GM18870 (cell line): Measurements from ENCODE around the gene PRPF31.
"Not testable (repeated sequence)": the region's sequence is repeated elsewhere in the genome, so short reads cannot be mapped to it uniquely, and the experiment has no call there.

Experiments
- ATAC-seq: cut with Tn5 transposase; IDR thresholded peaks from one replicate; pipeline ENCODE4 v1.9.1; 2021; ENCODE audit warnings: moderate library complexity; ENCODE audit not compliant: unreplicated experiment

PRPF31 gene

DNA sequence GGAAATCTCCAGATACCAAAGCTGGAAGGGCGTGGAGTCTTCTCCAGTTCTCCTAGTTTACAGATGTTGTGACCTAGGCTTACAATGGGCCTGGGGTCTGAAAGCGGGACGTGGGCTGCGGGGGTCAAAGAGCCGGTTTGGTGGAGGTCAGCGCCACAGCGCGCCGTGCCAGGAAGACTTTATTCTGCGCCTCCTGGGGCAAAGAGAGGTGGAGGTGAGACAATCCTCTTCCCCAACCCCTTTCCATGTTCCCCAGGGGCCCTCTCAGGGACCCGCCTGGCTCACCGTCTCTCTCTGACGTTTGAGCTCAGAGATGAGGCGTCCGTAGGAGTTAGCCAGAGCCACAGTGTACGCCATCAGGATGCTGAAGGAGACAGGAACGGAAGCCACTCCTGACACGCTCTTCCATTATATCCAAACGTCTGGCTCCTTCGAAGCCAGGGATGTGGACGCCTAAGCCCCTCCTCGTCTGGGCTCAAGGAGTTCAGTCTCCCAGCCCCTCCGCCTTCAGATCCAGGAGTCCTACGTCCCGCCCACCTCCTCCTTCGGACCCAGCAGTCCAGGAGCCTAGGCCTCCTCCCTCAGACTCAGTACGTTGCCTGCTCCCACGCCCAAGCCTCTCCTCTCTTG lies 44.7 kb downstream of the PRPF31 start:
- ATAC-seq: no peak

- no peak for ATAC-seq
These were observed 45.3 kb downstream of the PRPF31 start for GRCh38 chr19:54160854-54161253.

- no peak for ATAC-seq
These were observed 46.8 kb downstream of the PRPF31 start for GRCh38 chr19:54162241-54162805.

DNA sequence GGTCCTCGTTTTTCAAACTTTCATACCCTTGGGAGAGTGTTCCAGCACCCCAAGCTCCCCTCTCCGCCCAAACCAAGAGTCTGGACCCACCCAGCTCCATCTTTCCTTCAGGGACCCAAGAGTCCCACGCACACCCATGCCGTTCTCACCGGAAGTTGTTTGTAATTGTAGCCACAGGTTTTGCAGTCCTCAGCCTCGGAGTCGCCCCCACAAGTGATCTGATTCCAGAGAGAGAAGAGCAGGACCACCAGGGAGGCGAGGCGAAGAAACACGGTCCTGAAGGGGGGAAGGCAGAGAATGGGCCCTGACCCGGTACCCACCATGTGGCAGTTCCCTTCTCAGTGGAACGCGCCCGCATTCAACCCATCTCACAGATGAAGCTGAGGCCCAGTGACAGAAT lies 47.3 kb downstream of the PRPF31 start:
- ATAC-seq: no peak

- no peak for ATAC-seq
These were observed 49.0 kb downstream of the PRPF31 start for GRCh38 chr19:54164369-54165068.

DNA sequence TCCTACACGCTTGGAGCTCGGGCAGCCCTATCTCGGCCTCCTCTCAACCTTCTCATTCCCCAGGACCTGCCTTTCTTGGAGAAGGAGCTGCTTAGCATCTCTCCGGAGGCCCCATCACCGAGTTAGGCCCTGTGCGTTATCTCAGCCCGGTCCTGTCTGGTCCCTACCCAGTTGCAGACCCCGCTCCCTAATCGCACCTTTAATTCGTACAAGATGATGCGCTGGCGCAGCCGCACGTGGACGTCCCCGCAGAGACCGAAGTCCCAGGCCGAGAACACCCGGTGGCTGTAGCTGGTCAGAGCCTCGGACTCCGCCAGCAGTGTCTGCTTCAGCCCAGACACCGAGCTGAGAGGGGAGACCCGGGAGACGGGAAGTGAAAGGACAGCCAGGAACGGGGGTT lies 49.7 kb downstream of the PRPF31 start:
- no peak for ATAC-seq

DNA sequence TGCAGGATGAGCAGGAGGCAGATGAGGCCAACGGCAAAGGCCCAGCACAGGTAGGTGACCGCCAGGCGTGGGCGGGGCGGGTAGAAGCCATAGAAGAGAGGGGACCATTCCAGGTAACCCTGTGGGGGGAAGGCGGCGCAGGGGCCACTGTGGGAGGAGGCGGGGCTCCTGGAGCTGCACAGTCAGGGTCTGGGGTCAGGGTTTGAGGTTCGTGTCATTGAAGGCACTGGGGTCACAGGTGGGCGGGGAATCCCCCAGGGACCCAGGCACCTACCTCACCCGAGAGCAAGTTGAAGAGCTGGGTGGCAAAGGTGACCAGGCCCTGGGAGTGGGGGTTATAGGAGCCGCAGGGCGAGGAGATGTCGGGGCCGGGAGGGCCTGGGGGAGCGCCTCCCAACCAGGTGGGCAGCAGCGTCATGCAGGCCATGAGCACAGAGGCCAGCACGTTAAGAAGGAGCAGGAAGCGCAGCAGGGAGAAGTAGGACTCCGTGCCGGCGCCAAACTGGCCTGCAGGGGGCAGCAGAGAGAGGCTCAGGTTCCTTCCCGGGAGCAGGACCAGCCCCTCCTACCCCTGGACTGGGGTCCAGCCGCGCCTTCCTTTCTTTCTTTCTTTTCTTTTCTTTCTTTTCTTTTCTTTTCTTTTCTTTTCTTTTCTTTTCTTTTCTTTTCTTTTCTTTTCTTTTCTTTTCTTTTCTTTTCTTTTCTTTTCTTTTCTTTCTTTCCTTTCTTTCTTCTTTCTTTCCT lies 52.8 kb downstream of the PRPF31 start:
- no peak for ATAC-seq

DNA sequence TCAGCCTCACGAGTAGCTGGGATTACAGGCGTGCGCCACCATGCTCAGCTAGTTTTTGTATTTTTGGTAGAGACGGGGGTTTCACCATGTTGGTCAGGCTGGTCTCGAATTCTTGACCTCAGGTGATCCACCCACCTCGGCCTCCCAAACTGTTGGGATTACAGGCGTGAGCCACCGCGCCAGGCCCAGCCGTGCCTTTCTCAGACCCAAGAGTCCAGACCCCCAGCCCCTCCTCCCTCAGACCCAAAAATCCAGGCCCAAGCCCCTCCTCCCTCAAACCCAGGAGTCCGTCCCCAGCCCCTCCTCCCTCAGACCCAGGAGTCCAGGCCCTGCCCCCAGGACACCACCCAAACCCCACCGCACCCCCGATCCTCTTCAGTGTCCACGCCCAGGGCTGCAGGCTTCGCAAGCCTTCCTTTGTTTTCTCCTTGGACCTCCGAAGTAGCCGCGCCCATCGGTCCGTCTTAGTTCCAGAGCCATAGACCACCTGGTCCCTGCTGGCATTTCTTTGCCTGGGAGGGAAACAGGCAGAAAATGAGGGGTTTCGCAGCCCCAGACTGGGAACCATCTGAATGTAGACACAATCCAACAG lies 53.7 kb downstream of the PRPF31 start:
- no peak for ATAC-seq

DNA sequence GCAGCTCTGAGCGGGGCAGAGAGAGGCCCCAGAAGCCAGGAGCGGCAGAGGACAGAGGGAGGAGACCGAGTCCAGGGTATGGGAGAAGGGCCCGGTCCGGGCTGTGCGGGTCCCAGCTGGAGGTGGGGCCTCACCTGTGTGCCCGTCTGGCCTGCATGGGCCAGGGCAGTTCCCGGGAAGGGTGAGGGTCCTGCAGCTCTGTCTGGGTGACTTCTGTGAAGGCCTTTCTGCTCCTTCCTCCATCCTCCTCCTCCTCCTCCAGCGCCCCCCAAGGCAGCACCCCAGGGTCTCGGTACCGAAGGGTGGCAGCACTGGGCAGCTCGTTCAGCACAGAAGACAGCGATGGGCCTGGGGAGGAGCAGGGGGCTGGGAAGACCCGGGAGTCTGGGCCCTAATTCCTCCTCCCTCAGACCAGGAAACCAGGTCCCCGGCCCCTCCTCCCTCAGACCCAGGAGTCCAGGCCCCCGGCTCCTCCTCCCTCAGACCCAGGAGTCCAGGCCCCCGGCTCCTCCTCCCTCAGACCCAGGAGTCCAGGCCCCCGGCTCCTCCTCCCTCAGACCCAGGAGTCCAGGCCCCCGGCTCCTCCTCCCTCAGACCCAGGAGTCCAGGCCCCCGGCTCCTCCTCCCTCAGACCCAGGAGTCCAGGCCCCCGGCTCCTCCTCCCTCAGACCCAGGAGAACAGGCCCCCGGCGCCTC lies 56.3 kb downstream of the PRPF31 start:
- ATAC-seq: not testable (repeated sequence)

GRCh38 chr19:54172471-54173358 lies 57.2 kb downstream of the PRPF31 start, which contains the start of gene TMC4:
Gene TMC4, minus strand, starts transcription at chr19:54173160. Its CDS starts 43 bp downstream, at chr19:54173117.
- ATAC-seq: no peak

DNA sequence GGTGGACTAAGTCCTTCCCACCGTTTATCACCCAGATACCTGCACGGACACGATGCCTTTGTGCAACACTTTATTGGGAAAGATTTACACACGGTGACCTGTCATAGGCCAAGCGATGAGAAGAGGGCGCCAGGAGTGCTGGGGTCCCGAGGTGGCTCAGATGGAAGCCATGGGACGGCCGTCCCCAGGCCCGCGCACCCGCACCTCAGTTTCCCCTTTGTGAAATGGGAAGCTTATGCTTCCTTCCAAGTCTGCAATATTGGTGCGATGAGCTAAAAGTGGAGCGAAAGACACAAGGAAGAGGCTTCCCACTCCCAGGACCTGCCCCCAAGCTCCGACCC lies 57.8 kb downstream of the PRPF31 start:
- ATAC-seq: no peak

DNA sequence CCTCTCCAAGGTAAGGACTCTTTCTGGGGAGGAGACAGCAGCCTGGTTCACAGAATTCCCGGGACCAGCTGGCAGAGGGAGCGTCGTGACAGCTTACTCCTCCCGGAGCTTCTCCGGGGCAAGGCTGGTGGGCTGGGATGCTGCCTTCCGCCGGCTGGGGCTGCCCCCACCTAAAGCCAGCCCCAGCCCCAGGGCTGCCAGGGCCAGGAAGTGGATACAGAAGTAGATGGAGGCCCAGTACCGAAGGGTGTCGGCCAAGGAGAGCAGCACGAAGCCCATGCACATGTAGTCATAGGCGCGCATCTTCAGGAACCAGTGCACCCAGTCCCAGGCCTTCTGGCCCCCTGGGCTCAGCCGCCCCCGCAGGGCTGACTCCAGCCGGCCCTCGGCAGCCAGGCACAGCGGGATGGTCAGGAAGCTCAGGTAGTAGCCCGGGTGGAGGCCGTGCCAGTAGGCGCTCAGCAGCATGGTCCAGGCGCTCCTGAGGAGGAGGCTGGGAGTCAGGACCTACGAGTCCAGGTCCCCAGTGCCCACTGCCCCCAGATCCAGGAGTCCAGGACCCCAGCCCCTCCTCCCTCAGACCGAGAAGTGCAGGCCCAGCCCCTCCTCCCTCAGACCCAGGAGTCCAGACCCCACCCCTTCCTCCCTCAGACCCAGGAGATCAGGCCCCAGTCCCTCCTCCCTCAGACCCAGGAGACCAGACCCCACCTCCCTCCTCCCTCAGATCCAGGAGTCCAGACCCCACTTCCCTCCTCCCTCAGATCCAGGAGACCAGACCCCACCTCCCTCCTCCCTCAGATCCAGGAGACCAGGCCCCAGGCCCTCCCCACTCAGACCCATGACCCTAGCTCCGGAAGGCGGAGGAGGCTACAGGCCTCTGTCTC lies 58.6 kb downstream of the PRPF31 start:
- ATAC-seq: no peak

DNA sequence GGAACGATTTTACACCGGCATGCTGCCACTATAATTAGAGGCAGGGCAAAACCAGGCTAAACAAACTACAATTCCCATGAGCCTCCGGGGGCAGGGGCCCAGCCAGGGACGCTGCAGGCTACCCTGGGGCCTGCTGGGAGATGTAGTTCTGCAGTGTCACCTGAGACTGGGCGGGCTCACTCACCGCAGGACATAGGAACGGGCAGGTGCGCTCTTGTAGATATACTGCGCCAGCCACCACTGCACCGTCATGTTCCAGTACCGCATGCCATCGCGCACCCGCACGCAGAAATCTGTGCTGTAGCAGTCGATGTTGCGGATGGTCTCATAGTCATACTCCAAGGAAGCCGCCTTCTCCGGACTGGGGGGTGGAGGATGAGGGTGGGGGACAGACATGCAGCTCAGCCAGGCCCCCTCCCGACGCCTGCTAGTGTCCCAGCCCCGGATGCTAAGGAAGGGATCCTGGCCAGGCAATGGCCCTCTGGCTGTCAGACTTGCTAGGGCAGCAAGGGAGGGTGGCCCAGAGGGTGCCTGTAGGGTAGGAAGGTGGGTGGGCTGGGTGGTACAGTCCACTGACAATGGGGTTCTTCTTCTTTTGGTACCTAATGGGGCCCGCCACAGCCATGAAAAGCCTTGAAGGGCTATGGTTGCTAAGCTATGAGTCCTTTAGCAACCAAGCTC lies 63.2 kb downstream of the PRPF31 start:
- ATAC-seq: no peak

DNA sequence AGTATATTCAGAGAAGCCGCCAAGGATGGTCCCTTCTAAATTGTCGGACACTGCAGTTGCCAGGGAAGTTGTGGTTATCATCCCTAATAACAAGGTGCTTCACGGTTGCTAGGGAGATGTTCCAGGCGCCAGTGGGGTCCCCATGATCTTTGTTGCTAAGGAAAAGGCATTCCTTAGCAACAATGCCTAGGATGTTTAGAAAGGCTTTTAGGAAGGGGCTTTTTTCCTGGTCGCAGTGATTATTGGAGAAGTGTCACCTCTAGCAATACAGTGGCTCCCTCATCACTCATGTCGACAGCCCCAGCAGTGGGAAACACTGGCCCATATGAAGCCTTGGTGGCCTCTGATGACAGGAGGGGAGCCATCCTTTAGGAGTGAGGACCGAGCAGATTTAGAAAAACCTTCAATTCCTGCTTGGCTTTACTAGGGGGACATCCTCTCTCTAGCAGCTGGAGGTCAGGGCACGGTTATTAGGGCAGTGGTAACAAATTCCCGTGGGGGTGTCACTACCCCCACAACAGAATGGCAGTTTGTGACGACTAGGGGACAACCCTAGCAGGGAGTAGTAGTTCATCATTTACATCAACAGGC lies 63.8 kb downstream of the PRPF31 start:
- no peak for ATAC-seq

DNA sequence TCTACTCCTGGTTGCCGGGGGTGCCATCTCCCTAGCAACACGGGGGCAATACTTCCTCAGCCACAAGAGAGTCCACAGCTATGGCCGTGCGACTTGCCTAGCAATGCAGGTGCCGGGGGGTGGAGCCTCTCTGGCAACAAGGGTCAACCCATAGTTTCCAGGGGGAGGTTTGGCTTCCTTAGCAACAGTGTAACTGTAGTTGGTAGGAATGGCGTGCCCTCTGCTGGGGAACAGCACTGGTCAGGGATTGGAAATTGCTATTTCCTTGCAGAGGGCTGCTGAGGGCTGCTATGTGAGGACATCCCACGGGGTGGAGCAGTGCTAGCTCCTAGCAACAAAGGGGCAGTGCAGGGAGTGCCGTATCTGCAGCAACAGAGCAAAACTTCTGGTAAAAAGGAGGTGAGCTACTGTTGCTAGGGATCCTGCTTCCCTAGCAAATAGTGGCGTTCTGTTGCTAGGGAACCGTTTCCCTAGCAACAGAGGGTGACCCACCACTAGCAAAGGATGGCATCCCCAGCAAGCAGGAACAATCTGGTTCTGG lies 64.4 kb downstream of the PRPF31 start:
- no peak for ATAC-seq

DNA sequence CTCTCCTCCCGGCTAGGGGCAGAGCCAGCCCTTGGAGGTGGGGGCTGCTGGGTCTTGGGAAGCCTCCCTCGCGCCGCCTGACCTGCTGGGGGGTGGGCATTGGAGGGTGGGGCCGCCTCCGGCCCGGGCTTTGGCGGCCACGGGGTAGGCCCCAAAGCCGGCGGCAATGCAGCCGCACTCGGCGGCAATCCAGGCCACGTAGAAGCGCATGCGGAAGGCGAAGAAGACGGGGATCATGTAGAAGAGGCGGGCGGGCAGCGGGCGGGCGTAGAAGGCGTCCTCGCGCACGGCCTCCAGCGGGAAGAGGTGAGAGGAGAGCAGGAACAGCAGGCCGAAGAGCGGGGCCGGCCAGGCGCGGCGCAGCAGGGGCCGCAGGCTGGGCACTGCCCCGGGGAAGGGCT lies 65.1 kb downstream of the PRPF31 start:
- no peak for ATAC-seq
